ENCODE results near the gene DNAJB7.
"Not testable (repeated sequence)": the region's sequence is repeated elsewhere in the genome, so short reads cannot be mapped to it uniquely, and the experiment has no call there.

The DNAJB7 gene

GRCh38 chr22:40853333-40853732, 8.6 kb downstream of the DNAJB7 start:
- in situ Hi-C loops (cut with MboI; ENCODE audit: low sequenced_read_pairs), result no loop called here

- in situ Hi-C loops (cut with MboI; ENCODE audit: low sequenced_read_pairs), result not testable (repeated sequence)
Observed at GRCh38 chr22:40845816-40846215, 16.1 kb downstream of the DNAJB7 start.

GRCh38 chr22:40844951-40845350, 17.0 kb downstream of the DNAJB7 start:
- in situ Hi-C loops (cut with MboI; ENCODE audit: low sequenced_read_pairs), result no loop called here

- in situ Hi-C loops (cut with MboI; ENCODE audit: low sequenced_read_pairs), result no loop called here
Observed at GRCh38 chr22:40838486-40838885, 23.4 kb downstream of the DNAJB7 start.

GRCh38 chr22:40834619-40835018, 27.3 kb downstream of the DNAJB7 start:
- in situ Hi-C loops (cut with MboI; ENCODE audit: low sequenced_read_pairs), result no loop called here

- in situ Hi-C loops (cut with MboI; ENCODE audit: low sequenced_read_pairs), result no loop called here
Observed at GRCh38 chr22:40829131-40829530, 32.8 kb downstream of the DNAJB7 start.

GRCh38 chr22:40826984-40827741, 34.8 kb downstream of the DNAJB7 start:
- in situ Hi-C loops (cut with MboI; ENCODE audit: low sequenced_read_pairs), result no loop called here

GRCh38 chr22:40826292-40826691, 35.6 kb downstream of the DNAJB7 start:
- in situ Hi-C loops (cut with MboI; ENCODE audit: low sequenced_read_pairs), result not testable (repeated sequence)

GRCh38 chr22:40823426-40823825, 38.5 kb downstream of the DNAJB7 start:
- in situ Hi-C loops (cut with MboI; ENCODE audit: low sequenced_read_pairs), result no loop called here

- in situ Hi-C loops (cut with MboI; ENCODE audit: low sequenced_read_pairs), result no loop called here
Observed at GRCh38 chr22:40819599-40820140, 42.2 kb downstream of the DNAJB7 start.

- in situ Hi-C loops (cut with MboI; ENCODE audit: low sequenced_read_pairs), result no loop called here
Observed at GRCh38 chr22:40818747-40819598, 42.9 kb downstream of the DNAJB7 start, which contains the start of gene SLC25A17. Gene SLC25A17, minus strand, starts transcription at chr22:40819346. Its CDS starts 98 bp downstream, at chr22:40819248.

- in situ Hi-C loops (cut with MboI; ENCODE audit: low sequenced_read_pairs), result no loop called here
Observed at GRCh38 chr22:40818192-40818746, 43.6 kb downstream of the DNAJB7 start.

GRCh38 chr22:40817737-40818136, 44.2 kb downstream of the DNAJB7 start:
- in situ Hi-C loops (cut with MboI; ENCODE audit: low sequenced_read_pairs), result no loop called here

- in situ Hi-C loops (cut with MboI; ENCODE audit: low sequenced_read_pairs), result no loop called here
Observed at GRCh38 chr22:40813912-40814315, 48.0 kb downstream of the DNAJB7 start.
